ENCODE results near the gene R3HDM2.

R3HDM2 gene

GRCh38 chr12:57430931-57431566, at the start of gene R3HDM2:
Gene R3HDM2, minus strand, starts transcription at chr12:57431043. Its CDS starts 120,615 bp downstream, at chr12:57310428.
- peak; percentile 91 for DNase-seq (ENCODE audit: low read depth)

- no peak for DNase-seq (ENCODE audit: low read depth)
Measured at GRCh38 chr12:57479376-57480115, 48.7 kb upstream of the R3HDM2 start, which contains the start of gene ARHGAP9. Gene ARHGAP9, minus strand, starts transcription at chr12:57479866. Its CDS starts 460 bp downstream, at chr12:57479406.

- no peak for DNase-seq (ENCODE audit: low read depth)
Measured at GRCh38 chr12:57479043-57479375, 48.2 kb upstream of the R3HDM2 start.

- no peak for DNase-seq (ENCODE audit: low read depth)
Measured at GRCh38 chr12:57477710-57478681, 47.2 kb upstream of the R3HDM2 start.

GRCh38 chr12:57476993-57477709, 46.3 kb upstream of the R3HDM2 start:
- DNase-seq (ENCODE audit: low read depth) = no peak

- DNase-seq (ENCODE audit: low read depth) = no peak
Measured at GRCh38 chr12:57476162-57476992, 45.5 kb upstream of the R3HDM2 start.

- no peak for DNase-seq (ENCODE audit: low read depth)
Measured at GRCh38 chr12:57475271-57476161, 44.7 kb upstream of the R3HDM2 start.

GRCh38 chr12:57474862-57475261, 44.0 kb upstream of the R3HDM2 start:
- DNase-seq (ENCODE audit: low read depth) = no peak

- DNase-seq (ENCODE audit: low read depth) = no peak
Measured at GRCh38 chr12:57474430-57474829, 43.6 kb upstream of the R3HDM2 start.

- no peak for DNase-seq (ENCODE audit: low read depth)
Measured at GRCh38 chr12:57473886-57474285, 43.0 kb upstream of the R3HDM2 start.

GRCh38 chr12:57473392-57473791, 42.5 kb upstream of the R3HDM2 start:
- no peak for DNase-seq (ENCODE audit: low read depth)

GRCh38 chr12:57472391-57472790, 41.5 kb upstream of the R3HDM2 start:
- no peak for DNase-seq (ENCODE audit: low read depth)

GRCh38 chr12:57471661-57472060, 40.8 kb upstream of the R3HDM2 start:
- no peak for DNase-seq (ENCODE audit: low read depth)

GRCh38 chr12:57470970-57471656, 40.3 kb upstream of the R3HDM2 start:
- no peak for DNase-seq (ENCODE audit: low read depth)

GRCh38 chr12:57470286-57470969, 39.6 kb upstream of the R3HDM2 start:
- no peak for DNase-seq (ENCODE audit: low read depth)

- no peak for DNase-seq (ENCODE audit: low read depth)
Measured at GRCh38 chr12:57469296-57470164, 38.7 kb upstream of the R3HDM2 start.

- DNase-seq (ENCODE audit: low read depth) = no peak
Measured at GRCh38 chr12:57467915-57468314, 37.1 kb upstream of the R3HDM2 start.
